ENCODE data around the gene IPP. TPM values are rescaled to one million over a fixed set of nuclear protein-coding genes. Genes with fewer than 3 reads are reported as not detected.

The IPP gene
- total RNA-seq, 1 donor from 2014 or later, result 19.3 TPM

DNA sequence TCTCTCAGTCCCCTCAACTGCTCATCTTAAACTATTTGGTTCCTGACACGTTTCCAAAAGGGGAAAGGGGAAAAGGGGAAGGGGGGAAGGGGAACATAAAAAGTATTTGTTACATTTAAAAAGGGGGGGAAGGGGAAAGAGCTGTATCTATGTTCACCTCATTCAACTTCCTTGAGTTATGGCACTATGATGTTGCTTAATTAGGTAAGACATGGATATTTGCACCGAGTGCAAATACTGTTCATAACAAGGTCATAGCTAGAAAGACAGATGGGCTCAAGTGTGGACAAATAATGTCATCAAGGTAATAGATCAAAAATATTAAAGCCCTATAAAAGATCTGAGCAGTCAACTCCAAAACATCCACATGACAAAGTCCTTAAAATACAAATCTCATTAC lies 90.1 kb downstream of the IPP start:
- Histone ChIP-seq H3K27ac (replicated peaks) (no peak overlapping the region), H3K9me3 (replicated peaks) (no peaks in the 10 kb centered on the region), H3K27me3 (ENCODE audit: low read depth) (no peaks in the 10 kb centered on the region), H3K36me3 (peaks cover 52% of the 10 kb centered on the region), H3K4me3 (no peak overlapping the region), H3K4me1 (peaks cover 17% of the 10 kb centered on the region)
- intact Hi-C loops (cut with micrococcal nuclease), result no loop called here
- DNase-seq, result no peak
- TF ChIP-seq, protein P1, sequence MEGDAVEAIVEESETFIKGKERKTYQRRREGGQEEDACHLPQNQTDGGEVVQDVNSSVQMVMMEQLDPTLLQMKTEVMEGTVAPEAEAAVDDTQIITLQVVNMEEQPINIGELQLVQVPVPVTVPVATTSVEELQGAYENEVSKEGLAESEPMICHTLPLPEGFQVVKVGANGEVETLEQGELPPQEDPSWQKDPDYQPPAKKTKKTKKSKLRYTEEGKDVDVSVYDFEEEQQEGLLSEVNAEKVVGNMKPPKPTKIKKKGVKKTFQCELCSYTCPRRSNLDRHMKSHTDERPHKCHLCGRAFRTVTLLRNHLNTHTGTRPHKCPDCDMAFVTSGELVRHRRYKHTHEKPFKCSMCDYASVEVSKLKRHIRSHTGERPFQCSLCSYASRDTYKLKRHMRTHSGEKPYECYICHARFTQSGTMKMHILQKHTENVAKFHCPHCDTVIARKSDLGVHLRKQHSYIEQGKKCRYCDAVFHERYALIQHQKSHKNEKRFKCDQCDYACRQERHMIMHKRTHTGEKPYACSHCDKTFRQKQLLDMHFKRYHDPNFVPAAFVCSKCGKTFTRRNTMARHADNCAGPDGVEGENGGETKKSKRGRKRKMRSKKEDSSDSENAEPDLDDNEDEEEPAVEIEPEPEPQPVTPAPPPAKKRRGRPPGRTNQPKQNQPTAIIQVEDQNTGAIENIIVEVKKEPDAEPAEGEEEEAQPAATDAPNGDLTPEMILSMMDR (IDR thresholded peaks at IDR 0.05; ENCODE audit: borderline replicate concordance), result no peak

DNA sequence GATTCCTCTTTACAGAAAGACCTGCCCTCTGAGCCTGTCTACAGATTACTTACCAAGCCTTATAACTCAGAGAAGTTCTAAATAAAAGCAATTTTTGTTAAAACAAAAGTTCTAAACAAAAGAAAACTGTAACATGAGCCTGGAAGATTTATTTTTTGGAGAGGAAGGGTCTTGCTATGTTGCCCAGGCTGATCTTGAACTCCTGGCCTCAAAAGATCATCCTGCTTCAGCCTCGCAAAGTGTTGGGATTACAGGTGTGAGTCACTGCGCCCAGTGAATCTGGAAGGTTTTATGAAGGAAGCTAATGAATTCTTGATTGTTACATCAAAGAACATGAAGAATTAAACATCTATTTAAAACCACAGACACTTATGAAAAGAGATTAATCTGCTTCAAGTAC lies 91.2 kb downstream of the IPP start:
- no peak for DNase-seq
- peaks cover 17% of the 10 kb centered on the region for H3K4me1 ChIP-seq
- no peak overlapping the region for H3K27ac ChIP-seq (replicated peaks)
- no peaks in the 10 kb centered on the region for H3K9me3 ChIP-seq (replicated peaks)
- peaks cover 63% of the 10 kb centered on the region for H3K36me3 ChIP-seq
- TF ChIP-seq, protein P1 (IDR thresholded peaks at IDR 0.05; ENCODE audit: borderline replicate concordance), result no peak
- no peak overlapping the region for H3K4me3 ChIP-seq
- intact Hi-C loops (cut with micrococcal nuclease), result no loop called here
- H3K27me3 ChIP-seq (ENCODE audit: low read depth), result no peaks in the 10 kb centered on the region

DNA sequence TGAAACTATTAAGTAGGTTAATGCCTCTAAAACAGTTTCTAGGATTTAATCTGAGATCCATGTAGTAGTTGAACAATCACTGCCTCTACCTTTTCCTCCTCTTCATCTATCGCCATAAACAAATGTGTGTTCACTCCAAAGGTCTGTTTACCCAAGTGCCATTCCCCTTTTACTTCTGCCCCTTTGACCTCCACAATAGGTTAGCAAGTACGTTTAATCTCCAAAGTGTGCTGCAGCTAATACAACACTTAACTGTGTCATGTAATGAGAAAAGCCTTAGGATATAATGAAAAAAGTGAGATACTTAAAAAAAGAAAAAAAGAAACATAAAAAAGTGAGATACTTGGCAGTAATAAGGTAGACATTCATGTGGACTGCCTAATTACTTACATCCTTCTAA lies 92.3 kb downstream of the IPP start:
- H3K9me3 ChIP-seq (replicated peaks), result no peaks in the 10 kb centered on the region
- peaks cover 11% of the 10 kb centered on the region for H3K4me1 ChIP-seq
- no peak overlapping the region for H3K27ac ChIP-seq (replicated peaks)
- no peak overlapping the region for H3K4me3 ChIP-seq
- no peak for DNase-seq
- intact Hi-C loops (cut with micrococcal nuclease), result no loop called here
- H3K36me3 ChIP-seq, result peaks cover 73% of the 10 kb centered on the region
- TF ChIP-seq, protein P1 (IDR thresholded peaks at IDR 0.05; ENCODE audit: borderline replicate concordance), result no peak
- H3K27me3 ChIP-seq (ENCODE audit: low read depth), result no peaks in the 10 kb centered on the region

DNA sequence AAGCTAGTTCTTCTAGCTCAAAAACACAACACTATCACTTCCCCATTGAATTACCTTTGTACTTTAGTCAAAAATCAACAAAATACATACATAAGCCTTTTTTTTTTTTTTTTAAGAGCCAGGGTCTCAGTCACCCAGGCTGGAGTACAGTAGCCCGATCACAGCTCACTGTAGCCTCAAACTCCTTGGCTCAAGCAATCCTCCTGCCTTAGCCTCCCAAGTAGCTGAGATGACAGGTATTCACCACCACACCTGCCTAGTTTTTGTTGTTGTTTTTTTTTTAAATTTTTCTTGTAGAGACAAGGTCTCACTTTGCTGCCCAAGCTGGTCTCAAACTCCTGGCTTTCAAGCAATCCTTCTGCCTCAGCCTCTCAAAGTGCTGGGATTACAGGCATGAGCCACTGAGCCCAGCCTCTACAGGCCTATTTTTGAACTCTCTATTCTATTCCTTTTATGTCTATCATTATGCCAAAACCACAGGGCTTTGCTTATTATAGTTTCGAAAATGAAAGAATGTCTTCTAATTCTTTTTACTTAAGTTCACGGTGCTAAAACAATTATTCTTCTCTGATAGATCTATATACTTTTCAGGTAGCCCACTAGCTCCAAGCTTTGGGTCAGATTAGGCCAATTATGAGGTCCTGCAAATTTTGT lies 93.8 kb downstream of the IPP start:
- no peak overlapping the region for H3K4me3 ChIP-seq
- peaks cover 88% of the 10 kb centered on the region for H3K36me3 ChIP-seq
- no peaks in the 10 kb centered on the region for H3K4me1 ChIP-seq
- intact Hi-C loops (cut with micrococcal nuclease), result no loop called here
- H3K27ac ChIP-seq (replicated peaks), result no peak overlapping the region
- H3K27me3 ChIP-seq (ENCODE audit: low read depth), result no peaks in the 10 kb centered on the region
- TF ChIP-seq, protein P1 (IDR thresholded peaks at IDR 0.05; ENCODE audit: borderline replicate concordance), result no peak
- DNase-seq, result no peak
- no peaks in the 10 kb centered on the region for H3K9me3 ChIP-seq (replicated peaks)

DNA sequence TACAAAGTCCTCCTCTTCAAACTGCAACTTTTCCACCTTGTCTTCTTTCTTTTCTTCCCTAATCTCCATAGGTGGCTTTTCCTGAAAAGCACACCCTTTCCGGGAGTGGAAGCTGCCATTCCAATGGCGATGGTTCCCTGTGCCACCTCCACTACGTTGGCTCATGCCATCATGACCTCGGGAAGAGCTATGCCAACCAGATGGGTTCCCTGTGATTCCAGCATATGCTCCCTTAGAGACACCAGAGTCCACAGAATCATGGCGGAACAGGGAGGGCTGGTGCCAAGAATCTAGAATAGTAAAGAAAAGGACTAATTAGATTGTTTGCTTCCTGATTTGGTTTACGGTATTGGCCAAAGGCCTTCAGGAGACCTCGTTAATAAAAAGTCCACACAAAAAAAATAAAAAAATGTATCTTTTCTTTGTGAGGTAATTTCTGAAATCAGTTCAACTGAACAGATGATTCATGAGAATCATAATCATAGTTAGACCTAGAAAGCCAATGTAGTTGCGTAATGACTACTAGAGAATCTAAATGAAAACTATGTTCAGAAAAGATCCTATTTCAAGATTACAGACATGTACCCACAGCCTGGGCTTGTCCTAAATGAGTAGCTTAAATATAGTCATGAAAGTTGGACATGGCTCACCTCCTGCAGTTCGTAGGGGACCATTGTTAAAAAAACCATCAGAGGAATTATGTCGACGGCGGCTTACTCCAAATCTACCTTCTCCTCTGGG lies 95.7 kb downstream of the IPP start:
- TF ChIP-seq, protein P1 (IDR thresholded peaks at IDR 0.05; ENCODE audit: borderline replicate concordance), result no peak
- intact Hi-C loops (cut with micrococcal nuclease), result no loop called here
- Histone ChIP-seq H3K36me3 (peaks cover 100% of the 10 kb centered on the region), H3K4me3 (no peak overlapping the region), H3K27ac (replicated peaks) (no peak overlapping the region), H3K27me3 (ENCODE audit: low read depth) (no peaks in the 10 kb centered on the region), H3K4me1 (peaks cover 2% of the 10 kb centered on the region), H3K9me3 (replicated peaks) (no peaks in the 10 kb centered on the region)
- no peak for DNase-seq

Other genes starting within 250 kb of the IPP start
- 255 TPM for gene PRDX1, start 228.8 kb downstream of the IPP start, total RNA-seq
- gene AKR1A1, start 199.8 kb downstream of the IPP start, total RNA-seq, result 45.4 TPM
- 34.5 TPM for gene NASP, start 166.6 kb downstream of the IPP start, total RNA-seq
- 1.2 TPM for gene CCDC17, start 126.6 kb downstream of the IPP start, total RNA-seq
- 80.7 TPM for gene GPBP1L1, start 64.1 kb downstream of the IPP start, total RNA-seq
- gene TMEM69, start 62.5 kb downstream of the IPP start, total RNA-seq, result 23.5 TPM
- gene MAST2, start 53.0 kb upstream of the IPP start, total RNA-seq, result 104 TPM